Smooth muscle cell of the brain vasculature (primary cell): Measurements from ENCODE around the gene RFX5.
A peak's percentile ranks its signal among the peaks of the same experiment; 100 is the strongest.
"Not testable (repeated sequence)": the region's sequence is repeated elsewhere in the genome, so short reads cannot be mapped to it uniquely, and the experiment has no call there.

Experiments used
- DNase-seq: peaks from one replicate; pipeline ENCODE4 v3.0.0-alpha.2; 2012; ENCODE audit warnings: low read depth, low spot score

Gene RFX5

DNA sequence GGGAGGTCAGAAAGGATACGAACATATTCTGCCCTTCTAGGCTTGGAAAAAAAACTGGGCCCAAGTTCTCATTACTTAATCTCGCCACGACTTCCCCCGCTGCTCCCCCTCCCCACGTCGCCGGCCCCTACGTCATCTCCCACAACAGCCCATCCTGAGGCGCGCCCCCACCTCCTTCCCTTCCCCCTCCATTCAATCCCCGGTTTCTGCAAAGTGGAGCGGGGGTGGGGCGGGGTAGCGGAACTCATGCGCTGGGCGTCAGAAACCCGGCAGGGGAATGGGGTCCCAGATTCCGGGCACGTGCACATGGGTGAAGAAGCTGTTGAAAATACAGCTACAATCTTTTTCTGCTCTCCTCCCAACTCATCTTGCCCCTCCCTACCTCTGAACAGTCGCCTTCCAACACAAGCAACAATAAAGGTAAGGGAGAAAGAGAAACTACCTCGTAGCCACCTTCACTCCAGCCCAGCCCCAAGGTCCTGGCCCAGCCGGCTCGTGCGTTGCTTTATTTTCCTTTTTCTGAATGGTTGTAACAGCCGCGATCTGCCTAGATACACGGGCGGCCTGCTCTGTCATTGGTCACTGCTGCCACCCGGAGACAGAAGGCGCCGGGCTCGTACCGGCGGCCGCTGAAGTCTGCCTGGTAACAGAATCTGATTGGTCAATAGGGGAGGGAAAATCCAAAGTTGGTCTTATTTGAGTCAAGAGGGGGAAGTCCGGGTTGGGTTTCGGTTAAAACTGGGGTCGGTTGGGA is at the start of gene RFX5:
Gene RFX5 (minus strand): TSS at position 484 of the 754 bp plus-strand sequence. CDS start 932 bp downstream, outside the sequence.
- DNase-seq = peak; percentile 91

DNA sequence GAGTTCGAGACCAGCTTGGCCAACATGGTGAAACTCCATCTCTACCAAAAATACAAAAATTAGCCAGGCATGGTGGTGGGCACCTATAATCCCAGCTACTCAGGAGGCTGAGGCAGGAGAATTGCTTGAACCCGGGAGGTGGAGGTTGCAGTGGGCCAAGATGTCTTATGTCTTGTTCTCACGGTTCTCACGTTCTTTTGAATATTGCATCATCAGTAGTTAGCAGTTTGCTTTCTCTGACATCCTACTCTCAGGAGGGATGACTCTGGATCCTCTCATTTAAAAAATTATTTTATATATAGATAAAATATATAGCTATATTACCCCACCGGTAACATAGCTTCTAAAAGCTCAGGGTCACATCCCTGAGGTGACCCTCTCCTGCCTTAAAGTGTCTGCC is 49.2 kb upstream of the RFX5 start:
- DNase-seq = not testable (repeated sequence)

DNA sequence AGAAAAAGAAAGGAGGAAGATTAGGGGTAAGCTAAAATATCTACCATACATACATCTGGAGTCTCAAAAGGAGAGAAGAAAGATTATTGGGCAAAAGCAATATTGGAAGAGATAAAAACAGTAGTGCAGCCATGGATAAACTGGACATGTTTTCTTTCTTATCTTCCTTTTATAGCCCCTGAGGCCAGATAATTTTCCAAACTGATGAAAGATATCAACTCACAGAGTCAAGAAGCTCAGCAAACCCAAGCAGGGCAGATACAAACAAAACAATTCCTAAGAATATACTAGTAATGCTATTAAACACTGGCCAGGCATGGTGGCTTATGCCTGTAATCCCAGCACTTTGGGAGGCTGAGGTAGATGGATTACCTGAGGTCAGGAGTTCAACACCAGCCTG is 46.5 kb upstream of the RFX5 start:
- no peak for DNase-seq

DNA sequence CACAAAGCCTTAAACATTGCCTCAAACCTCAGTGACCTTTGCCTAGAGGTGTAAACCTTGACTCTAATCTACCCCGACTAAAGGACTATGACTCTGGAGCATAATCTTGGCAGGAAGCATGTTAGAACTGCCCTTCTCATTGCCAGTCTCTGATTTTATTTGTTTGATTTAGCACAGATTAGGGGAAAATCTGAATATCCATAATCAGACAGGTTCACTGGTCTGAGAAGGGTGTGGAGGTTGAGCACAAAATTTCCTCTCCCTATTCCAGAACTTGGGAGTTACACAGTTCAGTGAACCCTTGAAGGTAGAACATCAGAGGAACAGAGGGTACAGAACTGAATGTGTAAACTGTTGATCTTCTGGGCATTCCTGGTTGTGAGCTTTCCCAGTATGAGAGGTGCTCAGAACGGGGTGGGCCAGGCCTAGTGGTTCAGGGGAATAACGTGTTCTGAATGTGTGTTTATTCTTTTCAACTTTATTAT is 44.1 kb upstream of the RFX5 start:
- DNase-seq = no peak

- not testable (repeated sequence) for DNase-seq
Observed at GRCh38 chr1:151390221-151391078, 43.4 kb upstream of the RFX5 start.

GRCh38 chr1:151386002-151386401 is 39.0 kb upstream of the RFX5 start:
- DNase-seq = no peak

- DNase-seq = no peak
Observed at GRCh38 chr1:151384584-151384983, 37.5 kb upstream of the RFX5 start.

DNA sequence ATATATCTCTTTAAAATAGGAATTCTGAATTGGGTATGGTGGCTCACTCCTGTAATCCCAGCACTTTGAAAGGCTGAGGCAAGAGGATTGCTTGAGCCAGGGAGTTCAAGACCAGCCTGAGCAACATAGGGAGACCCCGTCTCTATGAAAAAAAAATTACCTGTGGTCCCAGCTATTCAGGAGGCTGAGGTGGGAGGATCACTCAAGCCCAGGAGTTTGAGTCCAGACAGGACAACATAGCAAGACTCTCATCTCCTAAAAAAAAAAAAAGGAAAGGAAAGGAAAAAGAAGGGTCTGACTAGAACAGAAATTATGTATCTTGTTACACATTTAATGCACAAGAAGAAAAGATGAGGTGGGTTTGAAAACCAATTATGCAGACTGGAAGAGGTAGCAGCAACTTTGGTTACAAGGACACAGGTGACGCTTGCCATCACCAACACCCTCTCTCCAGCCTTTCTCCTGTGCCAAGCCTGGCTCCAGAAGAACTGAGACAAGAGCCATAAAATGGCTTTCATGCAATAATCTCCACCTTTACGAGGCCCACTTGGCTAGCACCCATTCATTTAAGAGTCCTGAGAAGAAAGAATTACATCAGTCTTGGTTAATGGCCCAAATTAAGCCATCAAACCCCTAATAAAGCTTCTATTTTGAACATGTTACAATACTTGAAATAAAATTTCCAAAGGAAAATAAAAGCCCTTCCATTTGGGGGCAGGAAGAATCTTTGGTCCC is 30.3 kb upstream of the RFX5 start:
- no peak for DNase-seq

DNA sequence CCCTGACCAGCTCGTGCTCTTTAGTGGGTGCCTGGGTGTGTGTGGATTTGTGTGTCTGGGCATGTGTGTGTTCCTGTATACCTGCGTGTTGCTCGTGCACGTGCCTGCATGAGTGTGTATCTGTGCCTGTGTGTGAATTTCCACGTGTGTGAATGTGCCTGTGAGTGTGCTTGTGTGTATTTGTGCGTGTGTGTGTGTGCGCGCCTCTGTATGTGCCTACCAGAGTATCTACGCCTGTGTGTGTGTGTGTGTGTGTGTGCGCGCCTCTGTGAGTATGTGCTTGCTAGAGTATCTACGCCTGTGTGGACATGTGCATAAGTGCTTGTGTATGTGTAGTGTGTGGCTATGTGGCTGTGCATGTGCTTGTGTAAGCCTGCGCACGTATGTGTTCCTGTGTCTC is 26.1 kb upstream of the RFX5 start:
- no peak for DNase-seq

DNA sequence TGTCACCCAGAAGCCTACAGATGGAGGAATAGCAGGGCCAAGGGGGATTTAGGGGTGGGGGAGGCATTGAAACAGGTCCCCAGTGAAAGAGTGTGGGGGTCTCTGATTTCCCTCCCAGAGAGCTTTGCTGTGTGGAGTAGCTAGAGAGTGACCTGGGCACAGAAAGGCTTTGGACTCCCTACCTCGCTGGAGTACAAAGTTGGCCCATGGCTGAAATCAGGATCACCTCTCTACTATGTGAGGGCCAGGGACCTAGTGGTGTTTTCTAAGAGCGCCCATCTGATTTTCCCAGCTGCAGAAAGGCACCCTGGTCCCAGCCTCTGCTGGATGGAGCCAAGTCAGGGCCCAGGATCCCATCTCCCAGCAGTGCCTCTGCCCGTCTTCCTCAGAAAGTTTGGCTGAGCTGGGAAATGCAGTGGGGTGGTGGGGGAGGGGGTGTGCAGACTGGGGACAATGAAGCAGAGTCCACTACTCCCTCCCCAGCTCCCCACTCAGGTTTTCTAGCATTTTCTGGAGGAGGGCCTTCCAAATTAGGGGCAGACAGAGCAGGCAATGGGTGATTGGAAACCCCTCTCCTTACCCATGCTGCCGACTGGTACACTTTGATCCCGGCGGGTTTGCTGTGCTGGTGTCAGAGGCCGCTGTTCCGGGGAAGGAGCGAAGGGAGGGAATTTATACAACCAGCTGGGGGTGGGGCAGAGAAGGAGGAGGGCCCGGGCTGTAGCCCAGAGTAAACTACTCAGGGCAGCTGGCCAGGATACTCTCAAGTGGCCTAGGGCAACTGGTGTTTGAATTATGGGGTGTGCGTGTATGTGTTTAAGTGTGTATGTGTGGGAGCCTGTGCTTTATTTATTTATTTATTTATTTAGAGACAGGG is 25.2 kb upstream of the RFX5 start, which contains the start of gene SELENBP1:
Gene SELENBP1 (minus strand): TSS at position 648 of the 877 bp plus-strand sequence. CDS start 64 bp downstream, at position 584.
- peak; percentile 51 for DNase-seq

GRCh38 chr1:151371370-151372057 is 24.5 kb upstream of the RFX5 start:
- DNase-seq = no peak

DNA sequence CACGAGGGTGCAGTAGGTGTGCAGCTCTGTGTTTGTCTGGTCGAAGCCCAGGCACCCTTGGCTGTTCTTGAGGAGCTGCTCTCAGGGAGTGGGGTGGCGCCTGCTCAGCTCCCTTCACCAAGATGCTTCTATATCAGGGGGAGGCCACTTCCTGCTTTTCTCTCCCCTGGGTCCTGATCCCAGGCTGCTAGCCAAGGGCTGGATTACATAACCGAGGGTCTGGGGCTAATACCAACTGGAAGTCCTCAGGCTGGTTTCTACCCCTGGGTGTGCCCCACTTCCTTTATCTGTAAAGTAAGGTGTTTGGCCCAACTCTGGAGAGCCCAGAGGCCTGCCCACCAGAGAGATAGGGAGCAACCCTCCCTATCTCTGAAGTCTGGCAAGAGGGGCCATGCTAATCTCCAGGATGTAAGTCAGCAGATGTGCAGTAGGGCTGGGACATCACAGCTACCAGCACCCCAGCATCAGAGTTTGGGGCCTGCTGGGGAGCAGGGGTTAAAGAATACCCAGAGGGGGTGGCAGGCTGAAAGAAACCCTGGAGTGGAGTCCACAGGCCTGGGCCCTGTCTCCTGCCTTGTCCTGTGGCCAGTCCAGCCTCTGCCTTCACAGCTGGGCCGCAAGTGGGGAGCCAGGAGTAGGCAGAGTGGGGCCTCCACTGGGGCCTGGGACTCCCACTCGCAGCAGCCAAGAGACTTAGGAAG is 23.3 kb upstream of the RFX5 start:
- no peak for DNase-seq

GRCh38 chr1:151369621-151370048 is 22.6 kb upstream of the RFX5 start:
- no peak for DNase-seq

DNA sequence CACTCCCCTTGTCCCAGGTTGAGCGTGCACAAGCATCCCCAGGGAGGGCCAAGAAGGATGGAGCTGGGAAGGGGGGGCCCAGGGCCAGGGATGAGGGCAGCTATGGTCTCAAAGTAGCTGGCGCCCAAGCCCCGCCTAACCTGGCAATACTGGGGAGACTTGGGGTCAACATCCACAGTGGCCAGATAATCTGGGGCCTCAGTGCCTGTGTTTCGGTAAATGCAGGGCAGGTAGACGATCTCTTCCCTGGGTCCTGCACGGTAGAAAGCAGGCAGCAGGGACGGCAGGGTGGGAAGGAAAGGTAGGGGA is 22.2 kb upstream of the RFX5 start:
- DNase-seq = no peak

- DNase-seq = no peak
Observed at GRCh38 chr1:151368393-151369301, 21.6 kb upstream of the RFX5 start.

GRCh38 chr1:151367658-151368392 is 20.8 kb upstream of the RFX5 start:
- no peak for DNase-seq

GRCh38 chr1:151364996-151365395 is 17.9 kb upstream of the RFX5 start:
- no peak for DNase-seq
